Activated CD4-positive, alpha-beta T cell treated with anti-CD3 and anti-CD28 coated beads, Interleukin-2, amount 10 ng/mL, durations not matched to agents 24 days and 14 days (primary cell): ENCODE measurements around the gene BICD1. TPM values are rescaled to one million over a fixed set of nuclear protein-coding genes. Genes with fewer than 3 reads are reported as not detected.

Experiments used
- DNase-seq: peaks from one replicate; pipeline ENCODE4 v3.0.0; 2022
- H3K27ac Mint-ChIP-seq: one replicate; pipeline ENCODE4 v1.8.0; 2022; ENCODE audit warnings: mild to moderate bottlenecking, mixed read lengths
- H3K27me3 Mint-ChIP-seq: one replicate; pipeline ENCODE4 v1.8.0; 2022; ENCODE audit warnings: mixed read lengths
- H3K36me3 Mint-ChIP-seq: one replicate; pipeline ENCODE4 v1.8.0; 2022; ENCODE audit warnings: low read depth, mild to moderate bottlenecking, mixed read lengths
- H3K4me1 Mint-ChIP-seq: one replicate; pipeline ENCODE4 v1.8.0; 2021; ENCODE audit warnings: mixed read lengths
- H3K4me3 Mint-ChIP-seq: one replicate; pipeline ENCODE4 v1.8.0; 2022; ENCODE audit warnings: mild to moderate bottlenecking, moderate library complexity, mixed read lengths
- H3K9me3 Mint-ChIP-seq: one replicate; pipeline ENCODE4 v1.8.0; 2021; ENCODE audit warnings: mixed read lengths
- intact Hi-C: fragments of 100-400 bp; cut with micrococcal nuclease; formaldehyde crosslinking; loops from one replicate; pipeline ENCODE4 v1.15.1; 2023
- total RNA-seq: library from RNA; stranded (reverse); gene quantifications from 2 replicates; pipeline ENCODE4 v1.2.3, GENCODE V29; 2022

The BICD1 gene
- total RNA-seq: 16.0 and 18.2 TPM in 2 replicates

- Mint-ChIP-seq H3K4me1 (peaks cover 23% of the 10 kb centered on the region), H3K4me3 (peak within 1 kb of the TSS; percentile 99), H3K27me3 (peaks cover 14% of the 10 kb centered on the region), H3K36me3 (peaks cover 2% of the 10 kb centered on the region), H3K27ac (peak within 1 kb of the TSS; percentile 92), H3K9me3 (no peaks in the 10 kb centered on the region)
- DNase-seq: peak; percentile 94
- intact Hi-C loops: loop anchor here (1.0 to 10.0 kb wide), 8 partner anchors 28 to 782 kb away; partner anchors contain the start of genes AMN1, DNM1L, ETFBKMT and SINHCAF
These were observed at the start of gene BICD1 for GRCh38 chr12:32106517-32107358. BICD1 (plus strand) TSS chr12:32106847; CDS start chr12:32107332, 485 bp downstream.

GRCh38 chr12:32061033-32061432 is 45.6 kb upstream of the BICD1 start:
- Mint-ChIP-seq H3K27ac (no peak overlapping the region), H3K9me3 (no peaks in the 10 kb centered on the region)

GRCh38 chr12:32062881-32063280 is 43.8 kb upstream of the BICD1 start:
- Mint-ChIP-seq H3K27ac (no peak overlapping the region), H3K27me3 (no peaks in the 10 kb centered on the region), H3K4me3 (no peak overlapping the region), H3K9me3 (no peaks in the 10 kb centered on the region), H3K4me1 (peaks cover 11% of the 10 kb centered on the region), H3K36me3 (no peaks in the 10 kb centered on the region)
- intact Hi-C loops: loop anchor here (5.0 to 10.0 kb wide), 2 partner anchors 74 to 378 kb away; no protein-coding TSS in a partner anchor
- DNase-seq: no peak

More at GRCh38 chr12:32061033-32061432, 45.6 kb upstream of the BICD1 start:
- no peaks in the 10 kb centered on the region for H3K36me3 Mint-ChIP-seq
- intact Hi-C loops: loop anchor here (2.0 to 10.0 kb wide), 3 partner anchors 48 to 376 kb away; no protein-coding TSS in a partner anchor
- peaks cover 11% of the 10 kb centered on the region for H3K4me1 Mint-ChIP-seq
- H3K4me3 Mint-ChIP-seq: no peak overlapping the region
- H3K27me3 Mint-ChIP-seq: no peaks in the 10 kb centered on the region
- DNase-seq: no peak

GRCh38 chr12:32063796-32064195 is 42.9 kb upstream of the BICD1 start:
- intact Hi-C loops: loop anchor here (5.0 to 10.0 kb wide), 2 partner anchors 74 to 379 kb away; no protein-coding TSS in a partner anchor
- no peak for DNase-seq
- H3K27me3 Mint-ChIP-seq: no peaks in the 10 kb centered on the region
- no peaks in the 10 kb centered on the region for H3K36me3 Mint-ChIP-seq
- no peak overlapping the region for H3K27ac Mint-ChIP-seq
- H3K4me3 Mint-ChIP-seq: no peak overlapping the region
- H3K9me3 Mint-ChIP-seq: no peaks in the 10 kb centered on the region
- peaks cover 11% of the 10 kb centered on the region for H3K4me1 Mint-ChIP-seq

- no peak for DNase-seq
- Mint-ChIP-seq H3K9me3 (no peaks in the 10 kb centered on the region), H3K36me3 (no peaks in the 10 kb centered on the region), H3K4me1 (peaks cover 3% of the 10 kb centered on the region), H3K27ac (no peak overlapping the region), H3K4me3 (no peak overlapping the region), H3K27me3 (peaks cover 1% of the 10 kb centered on the region)
- intact Hi-C loops: loop anchor here (10.0 kb wide), 1 partner anchor 381 kb away; no protein-coding TSS in a partner anchor
These were observed 40.4 kb upstream of the BICD1 start for GRCh38 chr12:32066206-32066605.

- Mint-ChIP-seq H3K4me1 (no peaks in the 10 kb centered on the region), H3K36me3 (no peaks in the 10 kb centered on the region), H3K4me3 (no peak overlapping the region), H3K27ac (no peak overlapping the region), H3K9me3 (no peaks in the 10 kb centered on the region), H3K27me3 (peaks cover 3% of the 10 kb centered on the region)
- intact Hi-C loops: loop anchor here (10.0 kb wide), 1 partner anchor 384 kb away; no protein-coding TSS in a partner anchor
- no peak for DNase-seq
These were observed 37.6 kb upstream of the BICD1 start for GRCh38 chr12:32069071-32069470.

- no peak overlapping the region for H3K27ac Mint-ChIP-seq
- H3K4me1 Mint-ChIP-seq: no peaks in the 10 kb centered on the region
- H3K4me3 Mint-ChIP-seq: no peak overlapping the region
- no peaks in the 10 kb centered on the region for H3K9me3 Mint-ChIP-seq
- intact Hi-C loops: loop anchor here (10.0 kb wide), 1 partner anchor 385 kb away; no protein-coding TSS in a partner anchor
- H3K27me3 Mint-ChIP-seq: peaks cover 3% of the 10 kb centered on the region
- DNase-seq: no peak
- no peaks in the 10 kb centered on the region for H3K36me3 Mint-ChIP-seq
These were observed 36.9 kb upstream of the BICD1 start for GRCh38 chr12:32069731-32070130.

GRCh38 chr12:32070370-32070769 is 36.3 kb upstream of the BICD1 start:
- Mint-ChIP-seq H3K9me3 (no peaks in the 10 kb centered on the region), H3K4me3 (no peak overlapping the region), H3K4me1 (no peaks in the 10 kb centered on the region), H3K27me3 (peaks cover 3% of the 10 kb centered on the region), H3K36me3 (no peaks in the 10 kb centered on the region), H3K27ac (no peak overlapping the region)
- no peak for DNase-seq
- intact Hi-C loops: no loop called here

- H3K27ac Mint-ChIP-seq: no peak overlapping the region
- H3K4me3 Mint-ChIP-seq: no peak overlapping the region
- intact Hi-C loops: no loop called here
- H3K9me3 Mint-ChIP-seq: no peaks in the 10 kb centered on the region
- no peak for DNase-seq
- peaks cover 3% of the 10 kb centered on the region for H3K27me3 Mint-ChIP-seq
- no peaks in the 10 kb centered on the region for H3K36me3 Mint-ChIP-seq
- no peaks in the 10 kb centered on the region for H3K4me1 Mint-ChIP-seq
These were observed 34.5 kb upstream of the BICD1 start for GRCh38 chr12:32072102-32072501.

- Mint-ChIP-seq H3K36me3 (no peaks in the 10 kb centered on the region), H3K4me1 (no peaks in the 10 kb centered on the region), H3K27ac (no peak overlapping the region), H3K27me3 (peaks cover 3% of the 10 kb centered on the region), H3K9me3 (no peaks in the 10 kb centered on the region), H3K4me3 (no peak overlapping the region)
- intact Hi-C loops: no loop called here
- no peak for DNase-seq
These were observed 32.2 kb upstream of the BICD1 start for GRCh38 chr12:32074432-32074831.

GRCh38 chr12:32076941-32077340 is 29.7 kb upstream of the BICD1 start:
- Mint-ChIP-seq H3K4me3 (no peak overlapping the region), H3K36me3 (no peaks in the 10 kb centered on the region), H3K27me3 (no peaks in the 10 kb centered on the region), H3K4me1 (no peaks in the 10 kb centered on the region), H3K9me3 (no peaks in the 10 kb centered on the region), H3K27ac (no peak overlapping the region)
- intact Hi-C loops: no loop called here
- DNase-seq: no peak

GRCh38 chr12:32080435-32080834 is 26.2 kb upstream of the BICD1 start:
- H3K36me3 Mint-ChIP-seq: no peaks in the 10 kb centered on the region
- H3K4me3 Mint-ChIP-seq: no peak overlapping the region
- DNase-seq: no peak
- H3K4me1 Mint-ChIP-seq: no peaks in the 10 kb centered on the region
- intact Hi-C loops: no loop called here
- H3K27me3 Mint-ChIP-seq: no peaks in the 10 kb centered on the region
- no peak overlapping the region for H3K27ac Mint-ChIP-seq
- H3K9me3 Mint-ChIP-seq: no peaks in the 10 kb centered on the region

GRCh38 chr12:32083489-32083888 is 23.2 kb upstream of the BICD1 start:
- Mint-ChIP-seq H3K27ac (no peak overlapping the region), H3K4me3 (no peak overlapping the region), H3K9me3 (no peaks in the 10 kb centered on the region), H3K4me1 (no peaks in the 10 kb centered on the region), H3K36me3 (no peaks in the 10 kb centered on the region), H3K27me3 (no peaks in the 10 kb centered on the region)
- no peak for DNase-seq
- intact Hi-C loops: no loop called here

- no peak overlapping the region for H3K4me3 Mint-ChIP-seq
- intact Hi-C loops: no loop called here
- no peaks in the 10 kb centered on the region for H3K36me3 Mint-ChIP-seq
- DNase-seq: no peak
- H3K4me1 Mint-ChIP-seq: no peaks in the 10 kb centered on the region
- no peaks in the 10 kb centered on the region for H3K27me3 Mint-ChIP-seq
- no peak overlapping the region for H3K27ac Mint-ChIP-seq
- H3K9me3 Mint-ChIP-seq: no peaks in the 10 kb centered on the region
These were observed 22.5 kb upstream of the BICD1 start for GRCh38 chr12:32084017-32084688.
